ENCODE measurements around the gene RBFOX2. TPM values are rescaled to one million over a fixed set of nuclear protein-coding genes. Genes with fewer than 3 reads are reported as not detected.

Gene RBFOX2
- total RNA-seq, 1 experiment from 2014 or later, result 81.1 TPM

DNA sequence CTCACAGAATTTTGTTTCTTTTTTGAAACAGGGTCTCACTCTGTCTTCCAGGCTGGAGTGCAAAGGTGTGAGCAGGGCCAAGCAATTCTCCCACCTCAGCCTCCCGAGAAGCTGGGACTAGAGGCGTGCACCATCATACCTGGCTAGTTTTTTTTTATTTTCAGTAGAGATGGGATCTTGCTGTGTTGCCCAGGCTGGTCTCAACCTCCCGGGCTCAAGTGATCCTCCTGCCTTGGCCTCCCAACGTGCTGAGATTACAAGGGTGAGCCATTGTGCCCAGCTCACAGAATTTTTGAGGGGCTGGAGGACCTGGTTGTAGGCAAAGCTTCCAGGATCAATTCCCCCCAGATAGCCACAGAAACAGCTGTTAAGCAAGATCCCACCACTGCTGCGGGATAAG, 47.1 kb upstream of the RBFOX2 start:
- Histone ChIP-seq H3K36me3 (ENCODE audit: control insufficient read depth, insufficient read depth, low read length) (no peaks in the 10 kb centered on the region), H3K9me3 (ENCODE audit: control insufficient read depth, insufficient read depth, low read depth, low read length) (no peaks in the 10 kb centered on the region), H3K27me3 (ENCODE audit: control insufficient read depth, insufficient read depth, low read length) (no peaks in the 10 kb centered on the region), H3K4me1 (ENCODE audit: control insufficient read depth, insufficient read depth, low read length) (no peaks in the 10 kb centered on the region), H3K27ac (ENCODE audit: low read length) (no peak overlapping the region), H3K4me3 (ENCODE audit: low read depth in 2 of 2, low read length in 2 of 2) (no peak overlapping the region)
- ChIA-PET POLR2A (interaction anchor here (0.6 kb wide), 1 partner anchor 109 kb away, joined by 3 read pairs; no protein-coding TSS in a partner anchor), CTCF (interaction anchor here (1.0 kb wide), 1 partner anchor 10 kb away, joined by 5 read pairs; no protein-coding TSS in a partner anchor)
- ATAC-seq, result no peak
- intact Hi-C loops (cut with micrococcal nuclease; ENCODE audit: unreplicated experiment), result no loop called here
- TF ChIP-seq CTCF (IDR thresholded peaks at IDR 0.05) (no peak), POLR2AphosphoS5 (IDR thresholded peaks at IDR 0.05; ENCODE audit: low read depth, low read length) (no peak), SIN3A (IDR thresholded peaks at IDR 0.05; ENCODE audit: borderline replicate concordance, insufficient read depth, low read depth, low read length) (no peak), TCF7L2 (IDR thresholded peaks at IDR 0.05; ENCODE audit: low read depth, low read length) (no peak)
- TF ChIP-seq, protein P1, sequence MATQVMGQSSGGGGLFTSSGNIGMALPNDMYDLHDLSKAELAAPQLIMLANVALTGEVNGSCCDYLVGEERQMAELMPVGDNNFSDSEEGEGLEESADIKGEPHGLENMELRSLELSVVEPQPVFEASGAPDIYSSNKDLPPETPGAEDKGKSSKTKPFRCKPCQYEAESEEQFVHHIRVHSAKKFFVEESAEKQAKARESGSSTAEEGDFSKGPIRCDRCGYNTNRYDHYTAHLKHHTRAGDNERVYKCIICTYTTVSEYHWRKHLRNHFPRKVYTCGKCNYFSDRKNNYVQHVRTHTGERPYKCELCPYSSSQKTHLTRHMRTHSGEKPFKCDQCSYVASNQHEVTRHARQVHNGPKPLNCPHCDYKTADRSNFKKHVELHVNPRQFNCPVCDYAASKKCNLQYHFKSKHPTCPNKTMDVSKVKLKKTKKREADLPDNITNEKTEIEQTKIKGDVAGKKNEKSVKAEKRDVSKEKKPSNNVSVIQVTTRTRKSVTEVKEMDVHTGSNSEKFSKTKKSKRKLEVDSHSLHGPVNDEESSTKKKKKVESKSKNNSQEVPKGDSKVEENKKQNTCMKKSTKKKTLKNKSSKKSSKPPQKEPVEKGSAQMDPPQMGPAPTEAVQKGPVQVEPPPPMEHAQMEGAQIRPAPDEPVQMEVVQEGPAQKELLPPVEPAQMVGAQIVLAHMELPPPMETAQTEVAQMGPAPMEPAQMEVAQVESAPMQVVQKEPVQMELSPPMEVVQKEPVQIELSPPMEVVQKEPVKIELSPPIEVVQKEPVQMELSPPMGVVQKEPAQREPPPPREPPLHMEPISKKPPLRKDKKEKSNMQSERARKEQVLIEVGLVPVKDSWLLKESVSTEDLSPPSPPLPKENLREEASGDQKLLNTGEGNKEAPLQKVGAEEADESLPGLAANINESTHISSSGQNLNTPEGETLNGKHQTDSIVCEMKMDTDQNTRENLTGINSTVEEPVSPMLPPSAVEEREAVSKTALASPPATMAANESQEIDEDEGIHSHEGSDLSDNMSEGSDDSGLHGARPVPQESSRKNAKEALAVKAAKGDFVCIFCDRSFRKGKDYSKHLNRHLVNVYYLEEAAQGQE (IDR thresholded peaks at IDR 0.05; ENCODE audit: insufficient read depth in 1 of 2, low read depth in 2 of 2, low read length in 1 of 2), result no peak
- no peak for DNase-seq (ENCODE audit: low read depth, low spot score)
- in situ Hi-C loops (cut with HindIII; ENCODE audit: low pct_unique_long_range_greater_than_20kb, low sequenced_read_pairs), result no loop called here
- no TSS peak for BruUV-seq (replicated peaks)

GRCh38 chr22:36075230-36075629, 46.6 kb upstream of the RBFOX2 start:
- TF ChIP-seq CTCF (IDR thresholded peaks at IDR 0.05) (no peak), TCF7L2 (IDR thresholded peaks at IDR 0.05; ENCODE audit: low read depth, low read length) (no peak), SIN3A (IDR thresholded peaks at IDR 0.05; ENCODE audit: borderline replicate concordance, insufficient read depth, low read depth, low read length) (no peak), POLR2AphosphoS5 (IDR thresholded peaks at IDR 0.05; ENCODE audit: low read depth, low read length) (no peak)
- TF ChIP-seq, protein P1 (IDR thresholded peaks at IDR 0.05; ENCODE audit: insufficient read depth in 1 of 2, low read depth in 2 of 2, low read length in 1 of 2), result no peak
- DNase-seq (ENCODE audit: low read depth, low spot score) (no peak), ATAC-seq (no peak)
- Histone ChIP-seq H3K4me1 (ENCODE audit: control insufficient read depth, insufficient read depth, low read length) (no peaks in the 10 kb centered on the region), H3K36me3 (ENCODE audit: control insufficient read depth, insufficient read depth, low read length) (no peaks in the 10 kb centered on the region), H3K27me3 (ENCODE audit: control insufficient read depth, insufficient read depth, low read length) (no peaks in the 10 kb centered on the region), H3K27ac (ENCODE audit: low read length) (no peak overlapping the region), H3K4me3 (ENCODE audit: low read depth in 2 of 2, low read length in 2 of 2) (no peak overlapping the region), H3K9me3 (ENCODE audit: control insufficient read depth, insufficient read depth, low read depth, low read length) (no peaks in the 10 kb centered on the region)
- BruUV-seq (replicated peaks), result no TSS peak
- ChIA-PET CTCF (interaction anchor here (1.0 kb wide), 1 partner anchor 10 kb away, joined by 5 read pairs; no protein-coding TSS in a partner anchor), POLR2A (no interaction called here)
- intact Hi-C loops (cut with micrococcal nuclease; ENCODE audit: unreplicated experiment), result no loop called here
- in situ Hi-C loops (cut with HindIII; ENCODE audit: low pct_unique_long_range_greater_than_20kb, low sequenced_read_pairs), result no loop called here

Data from Panc1 (cell line).